Peyer's patch (tissue), 4 donors: ENCODE results near the gene SEMA3D. TPM values are rescaled to one million over a fixed set of nuclear protein-coding genes. Genes with fewer than 3 reads are reported as not detected.

Source experiments
- DNase-seq, 3 donors: peaks; one replicate each; pipeline ENCODE4 v3.0.0-alpha.2; 2017 to 2019
- H3K27ac ChIP-seq, 4 donors: fragments of 200-600 bp; sonication (generic); one replicate each; pipeline ENCODE4 v1.5.1; 2016 to 2019
- H3K27me3 ChIP-seq, 2 donors: fragments of 200-600 bp; sonication (generic); one replicate each; pipeline ENCODE4 v1.5.1; 2019
- H3K36me3 ChIP-seq, 3 donors: fragments of 200-600 bp; sonication (generic); one replicate each; pipeline ENCODE4 v1.5.1; 2016 to 2019
- H3K4me1 ChIP-seq, 4 donors: fragments of 200-600 bp; sonication (generic); one replicate each; pipeline ENCODE4 v1.5.1; 2016 to 2019
- H3K4me3 ChIP-seq, 4 donors: fragments of 200-600 bp; sonication (generic); 1 replicate in 3 of 4; 2 replicates in 1 of 4; pipeline ENCODE4 v1.5.1; 2016 to 2019; ENCODE audit warnings: mild to moderate bottlenecking in 1 of 4
- H3K9me3 ChIP-seq, 4 donors: fragments of 200-600 bp; sonication (generic); one replicate each; pipeline ENCODE4 v1.5.1; 2016 to 2019; ENCODE audit warnings: mild to moderate bottlenecking in 1 of 4
- POLR2A ChIP-seq, 2 donors: fragments of 450-650 bp; IDR thresholded peaks; one replicate each; pipeline ENCODE4 v1.5.1; 2017; ENCODE audit warnings: antibody characterized with exemption in 2 of 2, mild to moderate bottlenecking in 2 of 2, moderate library complexity in 2 of 2
- total RNA-seq, 4 donors: library from RNA; depleted of rRNA; stranded (reverse); fragments of >200 nt; gene quantifications; one replicate each; pipeline ENCODE4 v1.1.0, GENCODE V29; 2016
- TF ChIP-seq, protein P1 (sequence below), 6 experiments: fragments of 450-650 bp in 4 of 6; fragments of 200-600 bp in 2 of 6; sonication (generic) in 1 of 6; IDR thresholded peaks; one replicate each; pipeline ENCODE4 v1.5.1; 2017 to 2019; ENCODE audit warnings: antibody characterized with exemption in 6 of 6, mild to moderate bottlenecking in 3 of 6, moderate library complexity in 1 of 6

Gene SEMA3D
- total RNA-seq, 4 donors from 2014 or later, result 4.5 to 7.6 (median 6.5) TPM

DNA sequence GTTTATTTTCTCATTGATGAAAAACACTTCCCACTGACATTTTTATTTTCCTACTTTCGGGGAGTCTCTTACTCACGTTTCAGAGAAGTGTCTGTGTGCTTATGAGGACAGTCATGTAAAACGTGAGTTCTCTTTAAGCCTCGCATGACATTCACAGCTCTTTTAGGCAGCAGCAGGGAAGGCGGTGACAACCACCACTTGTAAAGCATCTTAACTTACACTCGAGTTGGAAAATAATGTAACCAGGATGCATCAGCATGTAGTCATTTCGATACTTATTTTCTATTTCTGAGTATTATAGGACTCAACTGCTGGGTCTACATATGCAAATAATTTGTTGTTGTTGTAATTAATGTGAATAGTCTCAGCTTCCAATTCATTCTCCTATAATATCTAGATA lies 153.6 kb downstream of the SEMA3D start:
- DNase-seq, result no peak
- H3K27ac ChIP-seq, result no peak overlapping the region
- TF ChIP-seq POLR2A (IDR thresholded peaks at IDR 0.05), result no peak
- TF ChIP-seq, protein P1, sequence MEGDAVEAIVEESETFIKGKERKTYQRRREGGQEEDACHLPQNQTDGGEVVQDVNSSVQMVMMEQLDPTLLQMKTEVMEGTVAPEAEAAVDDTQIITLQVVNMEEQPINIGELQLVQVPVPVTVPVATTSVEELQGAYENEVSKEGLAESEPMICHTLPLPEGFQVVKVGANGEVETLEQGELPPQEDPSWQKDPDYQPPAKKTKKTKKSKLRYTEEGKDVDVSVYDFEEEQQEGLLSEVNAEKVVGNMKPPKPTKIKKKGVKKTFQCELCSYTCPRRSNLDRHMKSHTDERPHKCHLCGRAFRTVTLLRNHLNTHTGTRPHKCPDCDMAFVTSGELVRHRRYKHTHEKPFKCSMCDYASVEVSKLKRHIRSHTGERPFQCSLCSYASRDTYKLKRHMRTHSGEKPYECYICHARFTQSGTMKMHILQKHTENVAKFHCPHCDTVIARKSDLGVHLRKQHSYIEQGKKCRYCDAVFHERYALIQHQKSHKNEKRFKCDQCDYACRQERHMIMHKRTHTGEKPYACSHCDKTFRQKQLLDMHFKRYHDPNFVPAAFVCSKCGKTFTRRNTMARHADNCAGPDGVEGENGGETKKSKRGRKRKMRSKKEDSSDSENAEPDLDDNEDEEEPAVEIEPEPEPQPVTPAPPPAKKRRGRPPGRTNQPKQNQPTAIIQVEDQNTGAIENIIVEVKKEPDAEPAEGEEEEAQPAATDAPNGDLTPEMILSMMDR (IDR thresholded peaks at IDR 0.05), result no peak
- no peak overlapping the region for H3K4me3 ChIP-seq
- H3K4me1 ChIP-seq, result no peaks in the 10 kb centered on the region
- H3K36me3 ChIP-seq, result no peaks in the 10 kb centered on the region
- H3K9me3 ChIP-seq, result no peaks in the 10 kb centered on the region
- no peaks in the 10 kb centered on the region for H3K27me3 ChIP-seq

DNA sequence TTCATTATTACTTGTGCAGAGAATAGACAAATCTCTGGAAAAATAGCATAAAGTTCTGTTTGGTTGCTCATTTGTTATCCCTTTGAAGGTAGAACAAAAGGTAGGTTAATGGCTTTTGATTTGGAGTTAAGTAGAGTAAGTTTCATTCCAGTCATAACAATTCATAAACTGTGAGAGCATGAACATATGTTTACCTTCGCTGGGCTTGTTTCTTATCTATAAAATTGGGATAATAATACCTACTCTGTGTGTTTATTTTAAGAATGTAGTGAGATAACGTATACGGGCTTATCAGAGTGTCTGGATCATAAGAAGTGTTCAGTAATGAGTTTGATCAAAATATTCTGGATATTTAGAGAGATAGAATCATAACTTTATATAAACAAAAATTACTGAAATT lies 155.4 kb downstream of the SEMA3D start:
- Histone ChIP-seq H3K4me1 (no peaks in the 10 kb centered on the region), H3K9me3 (no peaks in the 10 kb centered on the region), H3K4me3 (no peak overlapping the region), H3K27ac (no peak overlapping the region), H3K27me3 (no peaks in the 10 kb centered on the region), H3K36me3 (no peaks in the 10 kb centered on the region)
- TF ChIP-seq POLR2A (IDR thresholded peaks at IDR 0.05), result no peak
- TF ChIP-seq, protein P1 (IDR thresholded peaks at IDR 0.05), result no peak
- DNase-seq, result no peak

DNA sequence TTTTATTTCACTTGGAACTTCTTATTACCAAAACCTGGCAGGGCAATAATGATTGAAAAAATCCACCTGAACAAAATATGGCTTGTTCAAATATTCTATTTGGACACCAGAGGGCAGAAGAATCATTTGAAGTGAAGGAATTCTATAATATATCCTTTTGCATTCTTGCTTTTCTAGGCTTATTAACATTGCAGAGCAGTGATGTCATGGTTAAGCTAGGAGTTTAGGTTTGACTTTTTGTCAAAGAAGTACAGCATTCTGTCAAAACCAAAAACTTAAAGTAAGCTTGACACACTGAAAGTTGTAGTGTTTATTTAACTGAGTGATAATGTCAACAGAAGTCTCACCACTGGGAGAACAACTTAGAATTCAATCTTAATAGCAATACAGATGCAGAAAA lies 156.0 kb downstream of the SEMA3D start:
- no peaks in the 10 kb centered on the region for H3K36me3 ChIP-seq
- no peaks in the 10 kb centered on the region for H3K27me3 ChIP-seq
- H3K4me3 ChIP-seq, result no peak overlapping the region
- TF ChIP-seq POLR2A (IDR thresholded peaks at IDR 0.05), result no peak
- TF ChIP-seq, protein P1 (IDR thresholded peaks at IDR 0.05), result peak in 4 of 6 experiments; percentile 28 to 55 (median 52)
- H3K4me1 ChIP-seq, result no peaks in the 10 kb centered on the region
- DNase-seq, result no peak
- no peak overlapping the region for H3K27ac ChIP-seq
- no peaks in the 10 kb centered on the region for H3K9me3 ChIP-seq

DNA sequence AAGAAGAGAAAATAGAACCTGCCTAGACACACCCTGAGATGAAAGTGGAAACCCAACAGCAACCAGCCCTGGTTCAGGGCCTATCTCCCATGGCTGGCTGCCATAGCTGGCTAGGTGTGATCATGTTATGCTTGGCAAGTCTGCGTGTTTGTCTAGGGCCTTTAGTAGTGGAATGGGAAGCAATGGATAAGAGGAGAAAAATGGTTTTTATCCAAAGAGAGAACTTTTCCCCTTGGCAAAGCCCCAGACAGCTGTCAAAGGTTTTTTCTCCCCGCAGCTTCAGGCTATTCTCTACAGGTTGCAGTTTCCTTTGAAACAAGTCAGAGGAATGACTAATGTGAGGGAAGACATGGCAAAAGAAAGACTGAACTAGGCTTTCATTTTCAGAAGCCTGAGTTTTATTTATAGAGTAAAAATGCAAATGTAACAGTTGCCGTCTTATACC lies 161.5 kb downstream of the SEMA3D start:
- no peak overlapping the region for H3K27ac ChIP-seq
- H3K27me3 ChIP-seq, result no peaks in the 10 kb centered on the region

DNA sequence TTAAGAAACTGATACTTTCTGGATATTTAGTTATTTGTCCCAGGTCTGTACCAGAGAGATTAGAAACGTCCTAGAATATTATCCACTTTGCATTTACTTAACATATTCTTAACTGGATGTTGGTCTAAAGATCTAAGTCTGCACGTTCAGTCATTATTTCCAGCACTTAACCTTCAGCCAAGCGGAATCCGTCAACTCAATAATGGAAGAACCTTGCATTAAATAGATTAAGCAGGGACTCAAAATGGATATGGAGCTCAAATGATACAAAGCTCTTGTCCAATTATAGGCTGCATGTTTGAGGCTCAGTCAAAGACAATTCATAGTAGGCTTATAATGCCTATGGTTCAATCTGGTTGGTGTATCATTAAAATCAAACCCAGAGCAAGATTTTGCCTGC lies 162.9 kb downstream of the SEMA3D start:
- Histone ChIP-seq H3K36me3 (no peaks in the 10 kb centered on the region), H3K9me3 (no peaks in the 10 kb centered on the region), H3K4me1 (no peaks in the 10 kb centered on the region), H3K4me3 (no peak overlapping the region), H3K27ac (no peak overlapping the region), H3K27me3 (no peaks in the 10 kb centered on the region)
- DNase-seq, result no peak
- no peak for TF ChIP-seq POLR2A (IDR thresholded peaks at IDR 0.05)
- TF ChIP-seq, protein P1 (IDR thresholded peaks at IDR 0.05), result no peak

More for the DNA sequence above, 161.5 kb downstream of the SEMA3D start:
- peak in 2 of 3 donors; percentile 49 to 52 for DNase-seq
- no peaks in the 10 kb centered on the region for H3K4me1 ChIP-seq
- H3K4me3 ChIP-seq, result no peak overlapping the region
- no peaks in the 10 kb centered on the region for H3K36me3 ChIP-seq
- TF ChIP-seq, protein P1 (IDR thresholded peaks at IDR 0.05), result no peak
- TF ChIP-seq POLR2A (IDR thresholded peaks at IDR 0.05), result no peak
- H3K9me3 ChIP-seq, result no peaks in the 10 kb centered on the region
